ENCODE results near the gene CPNE2.
"Not testable (repeated sequence)": the region's sequence is repeated elsewhere in the genome, so short reads cannot be mapped to it uniquely, and the experiment has no call there.

The CPNE2 gene

DNA sequence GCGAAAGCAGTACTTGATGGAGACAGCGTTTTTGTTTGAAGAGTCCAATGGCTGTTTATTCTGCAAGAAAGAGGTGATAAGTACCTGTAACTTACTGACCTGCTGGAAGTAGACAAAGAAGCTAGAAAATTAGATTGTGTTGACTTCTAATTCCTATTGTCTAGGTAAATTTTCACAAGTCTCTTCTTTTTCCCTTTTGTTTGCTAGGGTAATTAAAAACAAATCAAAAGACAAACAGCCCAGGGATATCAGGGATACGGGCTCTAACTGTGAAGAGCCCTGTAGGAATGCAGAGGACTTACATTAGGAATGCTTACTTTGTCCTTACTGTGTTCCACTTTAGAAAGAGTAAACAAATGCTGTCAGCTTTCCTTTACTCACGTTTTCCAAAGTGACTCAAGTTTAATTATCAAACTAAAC lies 86.4 kb downstream of the CPNE2 start:
- no peak for DNase-seq

- no peak for DNase-seq
Measured at GRCh38 chr16:57179215-57179828, 86.9 kb downstream of the CPNE2 start.

- no peak for DNase-seq
Measured at GRCh38 chr16:57184113-57184512, 91.7 kb downstream of the CPNE2 start.

- DNase-seq, result no peak
Measured at GRCh38 chr16:57184887-57185445, 92.6 kb downstream of the CPNE2 start.

DNA sequence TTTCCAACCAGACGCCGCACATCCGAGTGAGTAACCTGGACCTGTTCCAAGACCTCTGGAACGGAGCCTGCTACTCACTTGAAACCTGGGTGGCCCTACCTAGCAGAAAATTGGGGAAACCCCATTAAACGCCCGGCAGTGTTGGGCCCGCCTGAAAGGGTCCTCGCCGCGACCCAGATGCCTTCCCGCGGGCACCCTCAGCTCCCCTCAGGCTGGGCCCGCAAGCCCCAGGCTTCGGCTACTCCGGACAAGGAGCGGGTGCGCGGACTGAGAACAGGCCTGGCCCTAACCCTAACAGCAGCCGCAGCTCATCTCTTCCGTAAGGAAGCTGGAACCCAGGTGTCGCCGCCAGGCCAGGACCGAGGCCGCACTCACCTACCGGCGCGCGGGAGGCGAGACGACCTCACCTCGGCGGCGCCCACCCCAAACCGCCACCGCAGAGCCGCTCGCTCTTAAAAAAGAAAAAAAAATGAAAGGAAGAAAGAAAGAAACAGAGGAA lies 93.1 kb downstream of the CPNE2 start:
- DNase-seq, result no peak

GRCh38 chr16:57185945-57186871 lies 93.8 kb downstream of the CPNE2 start, which contains the start of the genes PSME3IP1 and RSPRY1:
Gene PSME3IP1, minus strand, starts transcription at chr16:57186039. Its CDS starts 12,185 bp downstream, at chr16:57173854.
Gene RSPRY1, plus strand, starts transcription at chr16:57186329. Its CDS starts 18,330 bp downstream, at chr16:57204659.
- DNase-seq, result peak; percentile 97 to 99

DNA sequence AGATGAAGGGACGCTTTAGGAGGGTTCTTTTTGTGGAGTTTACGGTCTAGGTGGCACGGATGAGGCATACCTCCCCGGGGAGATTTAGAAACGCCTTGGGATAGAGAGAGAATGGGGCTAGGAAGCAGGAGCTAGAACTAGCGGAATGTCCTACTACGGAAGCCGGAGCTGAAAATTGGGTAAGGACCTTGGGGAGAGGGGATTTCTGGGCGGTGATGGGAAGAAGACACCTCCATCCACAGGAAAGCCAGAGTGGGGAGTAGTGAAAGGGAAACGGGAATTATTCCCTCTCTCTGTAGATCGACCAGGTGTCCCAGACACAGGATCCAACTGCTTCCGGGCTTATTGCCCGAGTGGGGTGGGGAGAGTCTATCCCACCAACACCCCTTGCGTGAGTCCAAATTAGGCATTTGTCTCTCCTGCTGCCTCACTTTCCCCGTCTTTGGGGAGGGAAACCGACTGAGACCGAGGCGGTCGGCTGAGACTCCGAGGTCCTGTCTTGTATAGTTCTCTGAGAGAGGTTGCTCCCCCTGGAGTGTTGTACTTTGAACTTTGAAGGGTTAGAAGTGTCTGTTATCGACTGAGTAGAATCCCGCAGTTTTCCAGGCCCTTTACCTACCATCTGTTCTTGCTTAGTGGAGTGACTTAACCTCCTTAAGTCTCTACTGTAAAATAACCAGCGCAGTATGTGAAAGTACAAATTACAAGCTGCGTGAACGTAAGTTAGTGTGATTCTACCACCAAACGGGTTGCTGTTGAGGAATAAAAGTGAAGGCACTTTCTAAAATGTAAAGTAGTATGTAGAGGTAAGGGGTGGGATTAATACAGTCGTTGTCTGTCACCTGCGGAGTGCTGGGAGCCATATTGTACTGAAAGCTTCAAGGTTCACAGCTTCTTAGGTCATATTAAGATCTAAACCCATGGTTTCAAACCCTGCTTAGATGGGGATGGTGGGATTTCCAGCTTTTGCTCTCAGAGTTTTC lies 94.8 kb downstream of the CPNE2 start:
- DNase-seq, result peak; percentile 4 to 7

DNA sequence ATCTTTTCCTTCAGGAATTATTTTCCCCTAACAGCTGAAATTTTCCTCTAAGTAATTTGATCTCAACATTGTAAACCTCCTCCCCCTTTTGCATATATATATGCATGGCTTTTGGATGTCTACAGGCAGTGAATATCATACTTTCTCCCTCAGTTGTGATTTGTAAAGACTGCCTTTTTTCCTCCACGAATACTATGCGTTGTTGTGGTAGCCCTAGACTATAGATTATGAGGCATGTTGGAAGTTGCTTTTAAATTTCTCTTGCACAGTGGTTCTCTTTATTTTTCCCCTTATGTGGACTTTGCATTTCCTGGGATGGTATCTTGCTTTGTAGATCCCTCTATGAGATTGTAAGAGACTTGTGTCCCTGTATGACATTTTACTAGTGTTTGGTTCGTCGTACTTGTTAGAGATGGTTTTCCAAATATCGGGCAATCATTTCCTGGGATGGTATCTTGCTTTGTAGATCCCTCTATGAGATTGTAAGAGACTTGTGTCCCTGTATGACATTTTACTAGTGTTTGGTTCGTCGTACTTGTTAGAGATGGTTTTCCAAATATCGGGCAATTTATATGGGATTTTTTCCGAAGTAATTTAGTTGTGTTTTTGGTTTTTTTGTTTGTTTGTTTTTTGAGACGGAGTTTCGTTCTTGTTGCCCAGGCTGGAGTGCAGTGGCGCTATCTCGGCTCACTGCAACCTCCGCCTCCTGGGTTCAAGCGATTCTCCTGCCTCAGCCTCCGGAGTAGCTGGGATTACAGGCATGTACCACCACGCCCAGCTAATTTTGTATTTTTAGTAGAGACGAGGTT lies 95.7 kb downstream of the CPNE2 start:
- not testable (repeated sequence) for DNase-seq

GRCh38 chr16:57188711-57189002 lies 96.3 kb downstream of the CPNE2 start:
- DNase-seq, result no peak

DNA sequence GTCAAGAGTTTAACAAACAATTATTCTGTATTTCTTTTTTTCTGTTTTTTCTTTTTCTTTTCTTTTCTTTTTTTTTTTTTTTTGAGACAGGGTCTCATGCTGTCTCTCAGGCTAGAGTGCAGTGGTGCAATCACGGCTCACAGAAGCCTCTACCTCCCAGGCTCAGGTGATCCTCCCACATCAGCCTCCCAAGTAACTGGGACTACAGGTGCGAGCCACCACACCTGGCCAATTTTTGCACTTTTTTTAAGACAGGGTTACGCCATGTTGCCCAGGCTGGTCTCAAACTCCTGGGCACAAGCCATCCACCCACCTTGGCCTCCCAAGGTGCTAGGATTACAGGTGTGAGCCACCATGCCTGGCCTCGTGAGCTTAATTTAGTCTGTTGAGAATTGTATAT lies 97.1 kb downstream of the CPNE2 start:
- not testable (repeated sequence) for DNase-seq

- DNase-seq, result no peak
Measured at GRCh38 chr16:57190136-57190535, 97.8 kb downstream of the CPNE2 start.

DNA sequence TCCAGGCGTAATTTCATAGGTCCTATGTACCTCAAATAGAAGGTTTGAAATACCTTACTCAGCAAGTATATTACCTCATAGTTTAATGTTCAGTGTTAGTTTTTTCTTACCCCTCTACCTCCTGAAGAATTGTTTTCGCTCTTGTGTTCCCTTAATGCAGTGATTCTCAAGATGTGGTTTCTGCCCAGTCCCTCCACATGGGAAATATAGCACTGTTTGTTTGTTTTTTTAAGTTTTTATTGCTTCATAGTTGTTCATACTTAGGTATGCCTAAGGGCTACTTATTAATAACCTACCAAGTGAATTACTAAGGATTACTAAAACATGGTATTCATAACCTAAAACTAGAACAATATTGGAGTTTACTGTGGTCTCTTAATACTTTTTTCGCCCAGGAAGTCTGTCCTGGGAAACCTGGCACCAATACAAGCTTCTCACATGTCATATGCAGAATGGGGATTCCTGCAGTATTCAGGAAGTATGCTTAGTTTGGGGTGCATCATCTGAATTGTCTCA lies 98.7 kb downstream of the CPNE2 start:
- DNase-seq, result no peak

- DNase-seq, result no peak
Measured at GRCh38 chr16:57192146-57192545, 99.8 kb downstream of the CPNE2 start.

- DNase-seq, result no peak
Measured at GRCh38 chr16:57192720-57193486, 100.5 kb downstream of the CPNE2 start.

- no peak for DNase-seq
Measured at GRCh38 chr16:57194512-57194911, 102.1 kb downstream of the CPNE2 start.

- DNase-seq, result no peak
Measured at GRCh38 chr16:57196286-57196685, 103.9 kb downstream of the CPNE2 start.

GRCh38 chr16:57196753-57197152 lies 104.4 kb downstream of the CPNE2 start:
- no peak for DNase-seq
